HCT116 (cell line): ENCODE results near the gene TXNRD3.

ENCODE experiments used
- CEBPB ChIP-seq: IDR thresholded peaks from 2 replicates; pipeline ENCODE4 v1.6.1; 2012; ENCODE audit warnings: low read depth
- CTCF ChIP-seq, 3 experiments: fragments of 200-600 bp in 1 of 3; sonication (generic) in 1 of 3; IDR thresholded peaks in 2 of 3; conservative IDR thresholded peaks in 1 of 3; 2 replicates each; pipeline ENCODE4 v1.5.1; 2012 to 2017; ENCODE audit warnings: low read depth in 2 of 3, low read length in 2 of 3, antibody characterized with exemption in 1 of 3, borderline replicate concordance in 1 of 3, control low read depth in 1 of 3, mild to moderate bottlenecking in 1 of 3, mixed read lengths in 1 of 3, mixed run types in 1 of 3, moderate library complexity in 1 of 3; ENCODE audit not compliant: insufficient read depth in 1 of 3
- ELF1 ChIP-seq: IDR thresholded peaks from 2 replicates; pipeline ENCODE4 v1.6.1; 2012; ENCODE audit warnings: low read depth, borderline replicate concordance
- EZH2 ChIP-seq: fragments of 200-600 bp; sonication (generic); IDR thresholded peaks from 2 replicates; pipeline ENCODE4 v1.6.1; 2017; ENCODE audit warnings: antibody characterized with exemption, mixed run types
- FOSL1 ChIP-seq: IDR thresholded peaks from 2 replicates; pipeline ENCODE4 v1.6.1; 2012; ENCODE audit warnings: low read depth
- MAX ChIP-seq: IDR thresholded peaks from 2 replicates; pipeline ENCODE4 v1.6.1; 2012
- POLR2A ChIP-seq: IDR thresholded peaks from 2 replicates; pipeline ENCODE4 v1.7.0; 2011; ENCODE audit warnings: borderline replicate concordance; ENCODE audit not compliant: insufficient read depth, insufficient read length; ENCODE audit errors: extremely low read depth
- POLR2AphosphoS5 ChIP-seq: IDR thresholded peaks from 2 replicates; pipeline ENCODE4 v1.6.1; 2011; ENCODE audit warnings: mild to moderate bottlenecking, low read depth, low read length, moderate library complexity
- RAD21 ChIP-seq: IDR thresholded peaks from 2 replicates; pipeline ENCODE4 v1.6.1; 2012; ENCODE audit warnings: low read depth, mild to moderate bottlenecking
- SIN3A ChIP-seq: IDR thresholded peaks from 2 replicates; pipeline ENCODE4 v1.6.1; 2012; ENCODE audit warnings: low read depth
- ZNF274 ChIP-seq: fragments of 200-500 bp; sonication (Bioruptor generic); IDR thresholded peaks from 2 replicates; pipeline ENCODE4 v1.6.1; 2014; ENCODE audit warnings: mild to moderate bottlenecking, low read depth, low read length, inconsistent platforms
- TF ChIP-seq, protein P1 (sequence below): IDR thresholded peaks from 2 replicates; pipeline ENCODE4 v1.6.1; 2011; ENCODE audit warnings: mild to moderate bottlenecking, low read length, moderate library complexity; ENCODE audit not compliant: insufficient replicate concordance; ENCODE audit errors: extremely low read depth
- TF ChIP-seq, protein P2 (sequence below): IDR thresholded peaks from 2 replicates; pipeline ENCODE4 v1.6.1; 2012

- TF ChIP-seq POLR2A (no peak), ELF1 (no peak), CEBPB (no peak), MAX (no peak), CTCF (IDR thresholded peaks at IDR 0.05 in 2 of 3, conservative IDR thresholded peaks at IDR 0.05 in 1 of 3; ENCODE audit: borderline replicate concordance in 1 of 3, insufficient read depth in 1 of 3, low read depth in 2 of 3, low read length in 2 of 3) (no peak), POLR2AphosphoS5 (no peak), ZNF274 (no peak), SIN3A (no peak), EZH2 (no peak), FOSL1 (no peak), RAD21 (no peak)
- TF ChIP-seq, protein P1, sequence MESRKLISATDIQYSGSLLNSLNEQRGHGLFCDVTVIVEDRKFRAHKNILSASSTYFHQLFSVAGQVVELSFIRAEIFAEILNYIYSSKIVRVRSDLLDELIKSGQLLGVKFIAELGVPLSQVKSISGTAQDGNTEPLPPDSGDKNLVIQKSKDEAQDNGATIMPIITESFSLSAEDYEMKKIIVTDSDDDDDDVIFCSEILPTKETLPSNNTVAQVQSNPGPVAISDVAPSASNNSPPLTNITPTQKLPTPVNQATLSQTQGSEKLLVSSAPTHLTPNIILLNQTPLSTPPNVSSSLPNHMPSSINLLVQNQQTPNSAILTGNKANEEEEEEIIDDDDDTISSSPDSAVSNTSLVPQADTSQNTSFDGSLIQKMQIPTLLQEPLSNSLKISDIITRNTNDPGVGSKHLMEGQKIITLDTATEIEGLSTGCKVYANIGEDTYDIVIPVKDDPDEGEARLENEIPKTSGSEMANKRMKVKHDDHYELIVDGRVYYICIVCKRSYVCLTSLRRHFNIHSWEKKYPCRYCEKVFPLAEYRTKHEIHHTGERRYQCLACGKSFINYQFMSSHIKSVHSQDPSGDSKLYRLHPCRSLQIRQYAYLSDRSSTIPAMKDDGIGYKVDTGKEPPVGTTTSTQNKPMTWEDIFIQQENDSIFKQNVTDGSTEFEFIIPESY = no peak
- TF ChIP-seq, protein P2, sequence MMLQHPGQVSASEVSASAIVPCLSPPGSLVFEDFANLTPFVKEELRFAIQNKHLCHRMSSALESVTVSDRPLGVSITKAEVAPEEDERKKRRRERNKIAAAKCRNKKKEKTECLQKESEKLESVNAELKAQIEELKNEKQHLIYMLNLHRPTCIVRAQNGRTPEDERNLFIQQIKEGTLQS = no peak
Observed at GRCh38 chr3:126606001-126606400, 48.9 kb downstream of the TXNRD3 start.
